ENCODE measurements around the gene TMEM164. TPM values are rescaled to one million over a fixed set of nuclear protein-coding genes. Genes with fewer than 3 reads are reported as not detected.

TMEM164 gene
- total RNA-seq, 1 donor from 2014 or later = 17.6 TPM

DNA sequence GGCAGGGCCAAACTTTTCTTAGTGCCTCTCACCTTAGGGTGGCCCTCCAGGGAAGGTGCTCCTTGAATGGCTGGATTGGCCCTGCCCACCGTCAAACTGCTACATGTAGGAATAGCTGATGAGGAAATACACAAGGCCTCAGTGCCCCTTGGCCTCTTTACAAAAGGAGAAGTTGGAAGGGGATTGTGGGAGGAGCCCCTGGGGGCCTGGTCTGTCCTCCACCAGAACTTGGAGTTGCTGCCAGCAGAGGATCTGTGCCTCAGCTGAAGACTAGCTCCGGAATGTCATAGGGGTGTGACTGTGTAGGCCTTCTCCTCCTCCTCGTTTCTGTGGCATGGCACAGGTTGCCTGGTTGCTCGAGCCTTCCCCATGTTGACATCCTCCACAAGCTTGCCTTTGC lies 172.2 kb downstream of the TMEM164 start:
- Mint-ChIP-seq H3K27me3 (ENCODE audit: low read depth, unreplicated experiment) (no peaks in the 10 kb centered on the region), H3K9me3 (ENCODE audit: unreplicated experiment) (no peaks in the 10 kb centered on the region), H3K27ac (ENCODE audit: unreplicated experiment) (no peak overlapping the region), H3K4me3 (ENCODE audit: unreplicated experiment) (no peak overlapping the region), H3K36me3 (ENCODE audit: low read depth, unreplicated experiment) (peaks cover 2% of the 10 kb centered on the region), H3K4me1 (ENCODE audit: low read depth, unreplicated experiment) (peaks cover 4% of the 10 kb centered on the region)
- Histone ChIP-seq H3K9ac (ENCODE audit: low read length) (no peak overlapping the region), H4K20me1 (ENCODE audit: insufficient read depth, low read length) (no peaks in the 10 kb centered on the region), H3K36me3 (ENCODE audit: insufficient read depth, low read length) (no peaks in the 10 kb centered on the region), H3K79me2 (ENCODE audit: insufficient read depth, low read length) (no peaks in the 10 kb centered on the region), H3K9me3 (ENCODE audit: insufficient read depth, low read depth, low read length) (no peaks in the 10 kb centered on the region), H2AFZ (ENCODE audit: low read depth, low read length) (no peak overlapping the region), H3K27ac (ENCODE audit: low read depth, low read length) (no peak overlapping the region), H3K4me2 (ENCODE audit: low read length) (no peak overlapping the region), H3K4me1 (ENCODE audit: insufficient read depth, low read length) (peaks cover 15% of the 10 kb centered on the region), H3K27me3 (ENCODE audit: insufficient read depth, low read length) (no peaks in the 10 kb centered on the region), H3K4me3 (ENCODE audit: insufficient read depth, low read depth, low read length) (no peak overlapping the region)
- no peak for TF ChIP-seq EZH2 (IDR thresholded peaks at IDR 0.05; ENCODE audit: insufficient read depth, low read length)
- no peak for TF ChIP-seq CTCF (IDR thresholded peaks at IDR 0.05; ENCODE audit: insufficient read depth, low read depth, low read length)
- DNase-seq (ENCODE audit: low read depth) (no peak), FAIRE-seq (no peak)

GRCh38 chrX:110175696-110176095 lies 172.8 kb downstream of the TMEM164 start:
- no peaks in the 10 kb centered on the region for H3K9me3 ChIP-seq (ENCODE audit: insufficient read depth, low read depth, low read length)

More at GRCh38 chrX:110175696-110176095, 172.8 kb downstream of the TMEM164 start:
- peaks cover 20% of the 10 kb centered on the region for H3K4me1 ChIP-seq (ENCODE audit: insufficient read depth, low read length)
- no peaks in the 10 kb centered on the region for H3K36me3 ChIP-seq (ENCODE audit: insufficient read depth, low read length)
- no peak overlapping the region for H3K4me2 ChIP-seq (ENCODE audit: low read length)
- Mint-ChIP-seq H3K4me1 (ENCODE audit: low read depth, unreplicated experiment) (peaks cover 7% of the 10 kb centered on the region), H3K36me3 (ENCODE audit: low read depth, unreplicated experiment) (peaks cover 2% of the 10 kb centered on the region), H3K27ac (ENCODE audit: unreplicated experiment) (no peak overlapping the region), H3K9me3 (ENCODE audit: unreplicated experiment) (no peaks in the 10 kb centered on the region), H3K4me3 (ENCODE audit: unreplicated experiment) (no peak overlapping the region), H3K27me3 (ENCODE audit: low read depth, unreplicated experiment) (no peaks in the 10 kb centered on the region)
- H3K79me2 ChIP-seq (ENCODE audit: insufficient read depth, low read length) = no peaks in the 10 kb centered on the region
- no peak overlapping the region for H2AFZ ChIP-seq (ENCODE audit: low read depth, low read length)
- no peak overlapping the region for H3K9ac ChIP-seq (ENCODE audit: low read length)
- no peaks in the 10 kb centered on the region for H4K20me1 ChIP-seq (ENCODE audit: insufficient read depth, low read length)
- TF ChIP-seq EZH2 (IDR thresholded peaks at IDR 0.05; ENCODE audit: insufficient read depth, low read length) = no peak
- no peak for TF ChIP-seq CTCF (IDR thresholded peaks at IDR 0.05; ENCODE audit: insufficient read depth, low read depth, low read length)
- DNase-seq (ENCODE audit: low read depth) = no peak
- no peak for FAIRE-seq
- H3K27me3 ChIP-seq (ENCODE audit: insufficient read depth, low read length) = no peaks in the 10 kb centered on the region
- H3K4me3 ChIP-seq (ENCODE audit: insufficient read depth, low read depth, low read length) = no peak overlapping the region
- no peak overlapping the region for H3K27ac ChIP-seq (ENCODE audit: low read depth, low read length)
